Right lobe of liver (tissue), 4 donors: ENCODE results near the gene DNAH17.

Experiments
- POLR2A ChIP-seq: fragments of 450-650 bp; IDR thresholded peaks from one replicate; pipeline ENCODE4 v1.6.1; 2017; ENCODE audit warnings: antibody characterized with exemption, mild to moderate bottlenecking
- TF ChIP-seq, protein P1 (sequence below), 4 donors: fragments of 200-600 bp in 3 of 4; fragments of 450-650 bp in 1 of 4; IDR thresholded peaks; one replicate each; pipeline versions ENCODE4 v1.5.1 to v1.8.0; 2016 to 2022; ENCODE audit warnings: antibody characterized with exemption in 4 of 4, mild to moderate bottlenecking in 2 of 4
- donor health status: DM: no; HTN: no; CAD: no.
- donor health status: DM: no; HTN: no; CAD: no.
- donor health status: DM: no; HTN: yes; CAD: no.

DNA sequence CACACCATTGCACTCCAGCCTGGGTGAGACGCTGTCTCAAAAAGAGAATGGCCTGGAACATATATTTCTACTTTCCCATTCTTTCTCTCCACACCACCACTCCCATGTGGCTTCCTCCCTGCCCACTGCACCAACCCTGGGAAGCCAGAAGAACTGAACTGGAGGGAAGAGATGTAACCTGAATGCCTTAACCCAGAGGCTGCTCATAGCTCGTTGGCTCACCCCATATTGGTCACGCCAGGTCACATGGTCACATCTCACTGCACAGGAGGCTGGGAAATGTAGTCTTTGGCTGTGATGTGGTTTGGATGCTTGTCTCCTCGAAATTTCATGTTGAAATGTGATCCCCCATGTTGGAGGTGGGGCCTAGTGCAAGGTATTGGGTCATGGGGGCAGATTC is 5.9 kb upstream of the DNAH17 start:
- TF ChIP-seq POLR2A = no peak
- TF ChIP-seq, protein P1, sequence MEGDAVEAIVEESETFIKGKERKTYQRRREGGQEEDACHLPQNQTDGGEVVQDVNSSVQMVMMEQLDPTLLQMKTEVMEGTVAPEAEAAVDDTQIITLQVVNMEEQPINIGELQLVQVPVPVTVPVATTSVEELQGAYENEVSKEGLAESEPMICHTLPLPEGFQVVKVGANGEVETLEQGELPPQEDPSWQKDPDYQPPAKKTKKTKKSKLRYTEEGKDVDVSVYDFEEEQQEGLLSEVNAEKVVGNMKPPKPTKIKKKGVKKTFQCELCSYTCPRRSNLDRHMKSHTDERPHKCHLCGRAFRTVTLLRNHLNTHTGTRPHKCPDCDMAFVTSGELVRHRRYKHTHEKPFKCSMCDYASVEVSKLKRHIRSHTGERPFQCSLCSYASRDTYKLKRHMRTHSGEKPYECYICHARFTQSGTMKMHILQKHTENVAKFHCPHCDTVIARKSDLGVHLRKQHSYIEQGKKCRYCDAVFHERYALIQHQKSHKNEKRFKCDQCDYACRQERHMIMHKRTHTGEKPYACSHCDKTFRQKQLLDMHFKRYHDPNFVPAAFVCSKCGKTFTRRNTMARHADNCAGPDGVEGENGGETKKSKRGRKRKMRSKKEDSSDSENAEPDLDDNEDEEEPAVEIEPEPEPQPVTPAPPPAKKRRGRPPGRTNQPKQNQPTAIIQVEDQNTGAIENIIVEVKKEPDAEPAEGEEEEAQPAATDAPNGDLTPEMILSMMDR (IDR thresholded peaks at IDR 0.05) = no peak
